Natural killer cell treated with Interleukin-12 subunit alpha and Interleukin-12 subunit beta and Interleukin-15 and Interleukin-18, amount 100 ng/mL, for 72 hours (primary cell): ENCODE measurements around the gene LBHD2. TPM values are rescaled to one million over a fixed set of nuclear protein-coding genes. Genes with fewer than 3 reads are reported as not detected.

Experiments
- ATAC-seq, 2 donors: fragments of 150-1000 bp; cut with Tn5 transposase in 1 of 2; sonication (Bioruptor Pico), chemical (Tn5 transposase) in 1 of 2; 2 replicates each; pipeline ENCODE4 v1.10.0; 2021
- DNase-seq: peaks from one replicate; pipeline ENCODE4 v3.0.0; 2022; ENCODE audit warnings: low spot score
- H3K27ac Mint-ChIP-seq, 2 donors: 1 replicate in 1 of 2; 2 replicates in 1 of 2; pipeline ENCODE4 v1.8.0; 2022; ENCODE audit warnings: mixed read lengths in 2 of 2, mild to moderate bottlenecking in 1 of 2, moderate library complexity in 1 of 2
- H3K27me3 Mint-ChIP-seq, 2 donors: 1 replicate in 1 of 2; 2 replicates in 1 of 2; pipeline ENCODE4 v1.8.0; 2022; ENCODE audit warnings: mixed read lengths in 2 of 2
- H3K36me3 Mint-ChIP-seq: one replicate; pipeline ENCODE4 v1.8.0; 2022; ENCODE audit warnings: mixed read lengths
- H3K4me1 Mint-ChIP-seq, 2 donors: 1 replicate in 1 of 2; 2 replicates in 1 of 2; pipeline ENCODE4 v1.8.0; 2022; ENCODE audit warnings: low read depth in 2 of 2, mixed read lengths in 2 of 2, mild to moderate bottlenecking in 1 of 2
- H3K4me3 Mint-ChIP-seq: one replicate; pipeline ENCODE4 v1.8.0; 2022; ENCODE audit warnings: mixed read lengths
- H3K9me3 Mint-ChIP-seq: 2 replicates; pipeline ENCODE4 v1.8.0; 2022; ENCODE audit warnings: mixed read lengths
- total RNA-seq, 2 donors: library from RNA; stranded (reverse); gene quantifications; one replicate each; pipeline ENCODE4 v1.2.3, GENCODE V29; 2022

LBHD2 gene
- total RNA-seq, 2 donors from 2014 or later: not detected

- Mint-ChIP-seq H3K36me3 (no peaks in the 10 kb centered on the region), H3K27ac (no peak overlapping the region), H3K4me1 (peaks cover 5 to 6% of the 10 kb centered on the region in 2 donors), H3K4me3 (no peak overlapping the region), H3K27me3 (peaks cover 16 to 20% of the 10 kb centered on the region in 2 donors), H3K9me3 (no peaks in the 10 kb centered on the region)
- ATAC-seq: no peak
- DNase-seq: no peak
These were observed 17.4 kb downstream of the LBHD2 start for GRCh38 chr14:103101257-103101962.

- Mint-ChIP-seq H3K4me1 (peaks cover 5 to 6% of the 10 kb centered on the region in 2 donors), H3K9me3 (no peaks in the 10 kb centered on the region), H3K4me3 (no peak overlapping the region), H3K27me3 (peaks cover 15 to 16% of the 10 kb centered on the region in 2 donors), H3K27ac (no peak overlapping the region), H3K36me3 (no peaks in the 10 kb centered on the region)
- DNase-seq (no peak), ATAC-seq (no peak)
These were observed 18.1 kb downstream of the LBHD2 start for GRCh38 chr14:103101963-103102688.

- ATAC-seq (no peak), DNase-seq (no peak)
- H3K27me3 Mint-ChIP-seq: peaks cover 13 to 16% of the 10 kb centered on the region in 2 donors
- H3K9me3 Mint-ChIP-seq: no peaks in the 10 kb centered on the region
- no peak overlapping the region for H3K4me3 Mint-ChIP-seq
- H3K27ac Mint-ChIP-seq: no peak overlapping the region
- peaks cover 5 to 6% of the 10 kb centered on the region in 2 donors for H3K4me1 Mint-ChIP-seq
- H3K36me3 Mint-ChIP-seq: no peaks in the 10 kb centered on the region
These were observed 18.8 kb downstream of the LBHD2 start for GRCh38 chr14:103102689-103103260.

- Mint-ChIP-seq H3K27ac (no peak overlapping the region), H3K4me1 (peaks cover 5 to 6% of the 10 kb centered on the region in 2 donors), H3K27me3 (peaks cover 13 to 16% of the 10 kb centered on the region in 2 donors), H3K9me3 (no peaks in the 10 kb centered on the region), H3K36me3 (no peaks in the 10 kb centered on the region), H3K4me3 (no peak overlapping the region)
- DNase-seq (no peak), ATAC-seq (no peak)
These were observed 19.7 kb downstream of the LBHD2 start for GRCh38 chr14:103103461-103104388.

GRCh38 chr14:103104389-103104653 lies 20.3 kb downstream of the LBHD2 start:
- Mint-ChIP-seq H3K4me1 (peaks cover 6 to 7% of the 10 kb centered on the region in 2 donors), H3K9me3 (no peaks in the 10 kb centered on the region), H3K4me3 (no peak overlapping the region), H3K27ac (no peak overlapping the region), H3K27me3 (peaks cover 13 to 16% of the 10 kb centered on the region in 2 donors), H3K36me3 (no peaks in the 10 kb centered on the region)
- ATAC-seq (no peak), DNase-seq (no peak)

- Mint-ChIP-seq H3K4me3 (no peak overlapping the region), H3K9me3 (no peaks in the 10 kb centered on the region), H3K36me3 (no peaks in the 10 kb centered on the region), H3K27ac (no peak overlapping the region), H3K4me1 (peaks cover 6 to 7% of the 10 kb centered on the region in 2 donors), H3K27me3 (peaks cover 13 to 16% of the 10 kb centered on the region in 2 donors)
- DNase-seq (peak; percentile 80), ATAC-seq (peak; percentile 70 to 79)
These were observed 20.8 kb downstream of the LBHD2 start for GRCh38 chr14:103104654-103105452.

- no peak for ATAC-seq
- Mint-ChIP-seq H3K36me3 (no peaks in the 10 kb centered on the region), H3K27me3 (peaks cover 13 to 16% of the 10 kb centered on the region in 2 donors), H3K27ac (no peak overlapping the region), H3K9me3 (no peaks in the 10 kb centered on the region), H3K4me3 (no peak overlapping the region), H3K4me1 (peaks cover 6 to 9% of the 10 kb centered on the region in 2 donors)
- DNase-seq: no peak
These were observed 21.7 kb downstream of the LBHD2 start for GRCh38 chr14:103105580-103106150.

- Mint-ChIP-seq H3K27ac (no peak overlapping the region), H3K36me3 (no peaks in the 10 kb centered on the region)
These were observed 23.4 kb downstream of the LBHD2 start for GRCh38 chr14:103107455-103107854.

GRCh38 chr14:103107941-103108748 lies 24.1 kb downstream of the LBHD2 start:
- Mint-ChIP-seq H3K9me3 (no peaks in the 10 kb centered on the region), H3K4me3 (no peak overlapping the region), H3K36me3 (no peaks in the 10 kb centered on the region), H3K4me1 (peaks cover 6 to 13% of the 10 kb centered on the region in 2 donors), H3K27me3 (peaks cover 9 to 11% of the 10 kb centered on the region in 2 donors), H3K27ac (no peak overlapping the region)
- ATAC-seq (no peak), DNase-seq (no peak)

More at GRCh38 chr14:103107455-103107854, 23.4 kb downstream of the LBHD2 start:
- peaks cover 6 to 12% of the 10 kb centered on the region in 2 donors for H3K4me1 Mint-ChIP-seq
- DNase-seq (no peak), ATAC-seq (no peak)
- no peaks in the 10 kb centered on the region for H3K9me3 Mint-ChIP-seq
- peaks cover 9 to 11% of the 10 kb centered on the region in 2 donors for H3K27me3 Mint-ChIP-seq
- H3K4me3 Mint-ChIP-seq: no peak overlapping the region

GRCh38 chr14:103108749-103109207 lies 24.8 kb downstream of the LBHD2 start:
- Mint-ChIP-seq H3K36me3 (no peaks in the 10 kb centered on the region), H3K9me3 (no peaks in the 10 kb centered on the region), H3K27ac (no peak overlapping the region), H3K4me3 (no peak overlapping the region), H3K27me3 (peaks cover 7 to 9% of the 10 kb centered on the region in 2 donors), H3K4me1 (peaks cover 6 to 15% of the 10 kb centered on the region in 2 donors)
- DNase-seq (peak; percentile 75), ATAC-seq (peak; percentile 23 to 77)

GRCh38 chr14:103109535-103110441 lies 25.8 kb downstream of the LBHD2 start:
- no peak overlapping the region for H3K27ac Mint-ChIP-seq
- no peaks in the 10 kb centered on the region for H3K9me3 Mint-ChIP-seq
- peaks cover 7 to 16% of the 10 kb centered on the region in 2 donors for H3K4me1 Mint-ChIP-seq
- H3K36me3 Mint-ChIP-seq: no peaks in the 10 kb centered on the region
- DNase-seq (no peak), ATAC-seq (no peak)
- peaks cover 7% of the 10 kb centered on the region in 2 donors for H3K27me3 Mint-ChIP-seq
- H3K4me3 Mint-ChIP-seq: no peak overlapping the region
